Esophagus squamous epithelium (tissue), 5 donors: Measurements from ENCODE around the gene TAOK3. TPM values are rescaled to one million over a fixed set of nuclear protein-coding genes. Genes with fewer than 3 reads are reported as not detected.

ENCODE experiments used
- DNase-seq: peaks from one replicate; lab custom pipeline; 2025; lab: John Stamatoyannopoulos, UW
- H3K27ac ChIP-seq, 4 donors: fragments of 200-600 bp; sonication (generic); one replicate each; pipeline ENCODE4 v1.5.1; 2016 to 2019; ENCODE audit warnings: mild to moderate bottlenecking in 1 of 4
- H3K27me3 ChIP-seq, 4 donors: fragments of 200-600 bp; sonication (generic); 1 replicate in 3 of 4; 2 replicates in 1 of 4; pipeline versions ENCODE4 v1.5.1 to v1.6.0; 2017 to 2021; ENCODE audit warnings: antibody characterized with exemption in 1 of 4
- H3K36me3 ChIP-seq, 3 donors: fragments of 200-600 bp; sonication (generic); one replicate each; pipeline ENCODE4 v1.5.1; 2016 to 2019
- H3K4me1 ChIP-seq, 3 donors: fragments of 200-600 bp; sonication (generic); one replicate each; pipeline ENCODE4 v1.5.1; 2017 to 2019
- H3K4me3 ChIP-seq, 4 donors: fragments of 200-600 bp; sonication (generic); 1 replicate in 3 of 4; 2 replicates in 1 of 4; pipeline ENCODE4 v1.5.1; 2016 to 2019; ENCODE audit warnings: mild to moderate bottlenecking in 2 of 4, moderate library complexity in 1 of 4
- H3K9me3 ChIP-seq, 3 donors: fragments of 200-600 bp; sonication (generic); one replicate each; pipeline ENCODE4 v1.5.1; 2016 to 2019
- POLR2A ChIP-seq, 4 donors: fragments of 450-650 bp; IDR thresholded peaks; one replicate each; pipeline ENCODE4 v1.6.1; 2017; ENCODE audit warnings: antibody characterized with exemption in 4 of 4, mild to moderate bottlenecking in 4 of 4, moderate library complexity in 3 of 4
- WGBS, 2 donors: methylation state at CpG; one replicate each; pipeline ENCODE4 v1.1.5; 2018; 5-methylcytosine and 5-hydroxymethylcytosine counted together
- intact Hi-C: fragments of 100-400 bp; cut with DNase I; formaldehyde crosslinking; loops from one replicate; pipeline ENCODE4 v1.15.0; 2022
- total RNA-seq, 4 donors: library from RNA; depleted of rRNA; stranded (reverse); fragments of >200 nt; gene quantifications; one replicate each; pipeline ENCODE4 v1.1.0, GENCODE V29; 2016
- TF ChIP-seq, protein P1 (sequence below), 6 experiments: fragments of 450-650 bp in 4 of 6; fragments of 200-600 bp in 2 of 6; sonication (generic) in 2 of 6; IDR thresholded peaks; one replicate each; pipeline ENCODE4 v1.5.1; 2016 to 2019; ENCODE audit warnings: antibody characterized with exemption in 6 of 6, mild to moderate bottlenecking in 4 of 6, moderate library complexity in 4 of 6
- donor health status: DM: yes; HTN: yes; CAD: no.

TAOK3 gene
- total RNA-seq, 4 donors from 2014 or later = 13.7 to 27.7 (median 21.1) TPM

DNA sequence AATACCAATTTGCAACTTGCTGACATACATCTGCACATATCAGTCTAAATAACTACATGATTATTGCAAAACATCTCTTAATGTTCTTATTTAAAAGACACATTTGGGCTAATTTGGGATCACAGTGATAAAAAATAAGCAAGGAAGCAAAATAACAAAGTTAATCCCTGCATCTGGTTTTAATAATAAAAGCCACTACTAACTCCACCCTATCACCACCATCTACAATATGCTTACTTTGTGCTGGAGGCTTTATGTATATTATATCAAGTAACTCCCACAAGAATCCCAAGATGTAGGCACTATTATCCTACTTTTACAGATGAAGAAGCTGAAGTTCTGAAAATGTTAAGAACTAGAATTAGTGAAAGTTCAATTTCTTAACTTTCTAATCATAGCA, 45.7 kb downstream of the TAOK3 start:
- H3K9me3 ChIP-seq = no peaks in the 10 kb centered on the region
- no peak for DNase-seq
- peaks cover 0 to 16% (median 0%) of the 10 kb centered on the region in 3 donors for H3K4me1 ChIP-seq
- no peaks in the 10 kb centered on the region for H3K36me3 ChIP-seq
- no peaks in the 10 kb centered on the region for H3K27me3 ChIP-seq
- no peak overlapping the region for H3K27ac ChIP-seq
- no peak overlapping the region for H3K4me3 ChIP-seq
- intact Hi-C loops = no loop called here
- TF ChIP-seq POLR2A (IDR thresholded peaks at IDR 0.05) = no peak
- TF ChIP-seq, protein P1, sequence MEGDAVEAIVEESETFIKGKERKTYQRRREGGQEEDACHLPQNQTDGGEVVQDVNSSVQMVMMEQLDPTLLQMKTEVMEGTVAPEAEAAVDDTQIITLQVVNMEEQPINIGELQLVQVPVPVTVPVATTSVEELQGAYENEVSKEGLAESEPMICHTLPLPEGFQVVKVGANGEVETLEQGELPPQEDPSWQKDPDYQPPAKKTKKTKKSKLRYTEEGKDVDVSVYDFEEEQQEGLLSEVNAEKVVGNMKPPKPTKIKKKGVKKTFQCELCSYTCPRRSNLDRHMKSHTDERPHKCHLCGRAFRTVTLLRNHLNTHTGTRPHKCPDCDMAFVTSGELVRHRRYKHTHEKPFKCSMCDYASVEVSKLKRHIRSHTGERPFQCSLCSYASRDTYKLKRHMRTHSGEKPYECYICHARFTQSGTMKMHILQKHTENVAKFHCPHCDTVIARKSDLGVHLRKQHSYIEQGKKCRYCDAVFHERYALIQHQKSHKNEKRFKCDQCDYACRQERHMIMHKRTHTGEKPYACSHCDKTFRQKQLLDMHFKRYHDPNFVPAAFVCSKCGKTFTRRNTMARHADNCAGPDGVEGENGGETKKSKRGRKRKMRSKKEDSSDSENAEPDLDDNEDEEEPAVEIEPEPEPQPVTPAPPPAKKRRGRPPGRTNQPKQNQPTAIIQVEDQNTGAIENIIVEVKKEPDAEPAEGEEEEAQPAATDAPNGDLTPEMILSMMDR (IDR thresholded peaks at IDR 0.05) = no peak

DNA sequence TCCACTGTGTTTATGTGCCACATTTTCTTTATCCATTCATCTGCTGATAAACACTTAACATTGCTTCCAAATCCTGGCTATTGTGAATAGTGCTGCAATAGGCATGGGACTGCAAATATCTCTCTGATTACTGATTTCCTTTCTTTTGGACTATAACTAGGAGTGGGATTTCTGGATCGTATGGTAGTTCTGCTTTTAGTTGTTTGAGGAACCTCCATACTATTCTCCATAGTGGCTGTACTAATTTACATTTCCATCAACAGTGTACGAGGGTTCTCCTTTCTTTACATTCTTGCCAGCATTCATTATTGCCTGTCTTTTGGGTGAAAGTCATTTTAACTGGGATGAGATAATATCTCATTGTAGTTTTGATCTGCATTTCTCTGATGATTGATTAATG, 47.6 kb downstream of the TAOK3 start:
- H3K9me3 ChIP-seq = no peaks in the 10 kb centered on the region
- no peaks in the 10 kb centered on the region for H3K36me3 ChIP-seq
- no peak overlapping the region for H3K4me3 ChIP-seq
- TF ChIP-seq, protein P1 (IDR thresholded peaks at IDR 0.05) = no peak
- no peak for TF ChIP-seq POLR2A (IDR thresholded peaks at IDR 0.05)
- intact Hi-C loops = no loop called here
- no peak overlapping the region for H3K27ac ChIP-seq
- WGBS, 2 donors = 75 to 92% methylated on average over 2 of the region's 2 CpGs
- peaks cover 0 to 12% (median 0%) of the 10 kb centered on the region in 3 donors for H3K4me1 ChIP-seq
- no peak for DNase-seq
- no peaks in the 10 kb centered on the region for H3K27me3 ChIP-seq

DNA sequence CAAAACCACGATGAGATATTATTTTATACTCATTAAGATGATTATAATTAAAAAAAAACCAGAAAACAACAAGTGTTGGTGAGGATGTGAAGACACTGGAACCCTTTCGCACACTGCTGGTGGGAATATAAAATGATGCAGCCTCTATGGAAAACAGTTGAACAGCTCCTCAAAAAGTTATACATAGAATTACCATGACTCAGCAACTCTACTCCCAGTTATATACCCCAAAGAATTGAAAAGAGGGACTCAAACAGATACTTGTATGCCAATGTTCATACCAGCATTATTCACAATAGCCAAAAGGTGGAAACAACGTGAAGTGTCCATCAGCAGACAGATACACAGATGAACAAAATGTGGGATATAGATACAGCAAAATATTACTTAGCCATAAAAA, 53.1 kb downstream of the TAOK3 start:
- intact Hi-C loops = no loop called here
- 91 to 93% methylated on average over 3 of the region's 3 CpGs for WGBS, 2 donors
- no peak for TF ChIP-seq POLR2A (IDR thresholded peaks at IDR 0.05)
- TF ChIP-seq, protein P1 (IDR thresholded peaks at IDR 0.05) = no peak
- Histone ChIP-seq H3K9me3 (no peaks in the 10 kb centered on the region), H3K4me3 (no peak overlapping the region), H3K36me3 (no peaks in the 10 kb centered on the region), H3K4me1 (no peaks in the 10 kb centered on the region), H3K27me3 (no peaks in the 10 kb centered on the region), H3K27ac (no peak overlapping the region)
- DNase-seq = no peak

GRCh38 chr12:118318744-118319143, 54.0 kb downstream of the TAOK3 start:
- no peaks in the 10 kb centered on the region for H3K9me3 ChIP-seq
- H3K27me3 ChIP-seq = no peaks in the 10 kb centered on the region
- no peak for TF ChIP-seq POLR2A (IDR thresholded peaks at IDR 0.05)
- TF ChIP-seq, protein P1 (IDR thresholded peaks at IDR 0.05) = no peak
- no peak overlapping the region for H3K4me3 ChIP-seq
- H3K27ac ChIP-seq = no peak overlapping the region
- DNase-seq = no peak
- intact Hi-C loops = no loop called here
- no peaks in the 10 kb centered on the region for H3K36me3 ChIP-seq
- WGBS, 2 donors = 92 to 100% methylated on average over 1 of the region's 1 CpG
- H3K4me1 ChIP-seq = no peaks in the 10 kb centered on the region

- Histone ChIP-seq H3K4me3 (no peak overlapping the region), H3K9me3 (no peaks in the 10 kb centered on the region), H3K4me1 (peaks cover 0 to 3% (median 3%) of the 10 kb centered on the region in 3 donors), H3K36me3 (no peaks in the 10 kb centered on the region), H3K27ac (no peak overlapping the region), H3K27me3 (no peaks in the 10 kb centered on the region)
- WGBS, 2 donors = 94 to 95% methylated on average over 1 of the region's 1 CpG
- DNase-seq = no peak
- intact Hi-C loops = no loop called here
- no peak for TF ChIP-seq POLR2A (IDR thresholded peaks at IDR 0.05)
- TF ChIP-seq, protein P1 (IDR thresholded peaks at IDR 0.05) = no peak
Measured at GRCh38 chr12:118317729-118318128, 55.0 kb downstream of the TAOK3 start.
